ENCODE measurements around the gene MAPK8IP3.

MAPK8IP3 gene

GRCh38 chr16:1676661-1677060, 29.3 kb upstream of the MAPK8IP3 start:
- peaks cover 31% of the 10 kb centered on the region for H3K4me1 ChIP-seq (ENCODE audit: insufficient read depth, low read length)
- peaks cover 36% of the 10 kb centered on the region for H3K79me2 ChIP-seq (ENCODE audit: insufficient read depth, low read length)
- no peak overlapping the region for H3K27ac ChIP-seq (ENCODE audit: low read length)
- H3K27me3 ChIP-seq (ENCODE audit: insufficient read depth, low read length, poor library complexity), result no peaks in the 10 kb centered on the region
- no peak overlapping the region for H2AFZ ChIP-seq (ENCODE audit: low read depth, low read length)
- H4K20me1 ChIP-seq (ENCODE audit: insufficient read depth, low read length), result peaks cover 26% of the 10 kb centered on the region
- H3K4me3 ChIP-seq (ENCODE audit: low read depth in 1 of 2, low read length in 2 of 2), result no peak overlapping the region
- TF ChIP-seq EZH2 (IDR thresholded peaks at IDR 0.05; ENCODE audit: borderline replicate concordance, low read depth, low read length, severe bottlenecking) (no peak), CTCF (IDR thresholded peaks at IDR 0.05; ENCODE audit: borderline replicate concordance, extremely low read depth, low read length, poor library complexity, severe bottlenecking) (no peak)
- DNase-seq (no peak), ATAC-seq (ENCODE audit: insufficient read depth, low read depth) (no peak)
- peaks cover 63% of the 10 kb centered on the region for H3K36me3 ChIP-seq (ENCODE audit: insufficient read depth, low read length)
- H3K9me3 ChIP-seq (ENCODE audit: insufficient read depth, low read length, severe bottlenecking), result no peaks in the 10 kb centered on the region
- no peak overlapping the region for H3K9ac ChIP-seq (ENCODE audit: low read depth, low read length)
- H3K4me2 ChIP-seq (ENCODE audit: insufficient read depth, low read length), result no peak overlapping the region

GRCh38 chr16:1677339-1677738, 28.7 kb upstream of the MAPK8IP3 start:
- TF ChIP-seq EZH2 (IDR thresholded peaks at IDR 0.05; ENCODE audit: borderline replicate concordance, low read depth, low read length, severe bottlenecking) (no peak), CTCF (IDR thresholded peaks at IDR 0.05; ENCODE audit: borderline replicate concordance, extremely low read depth, low read length, poor library complexity, severe bottlenecking) (no peak)
- Histone ChIP-seq H3K9me3 (ENCODE audit: insufficient read depth, low read length, severe bottlenecking) (no peaks in the 10 kb centered on the region), H3K27me3 (ENCODE audit: insufficient read depth, low read length, poor library complexity) (no peaks in the 10 kb centered on the region), H3K4me2 (ENCODE audit: insufficient read depth, low read length) (peak overlapping the region; percentile 79), H3K79me2 (ENCODE audit: insufficient read depth, low read length) (peaks cover 42% of the 10 kb centered on the region), H3K36me3 (ENCODE audit: insufficient read depth, low read length) (peaks cover 56% of the 10 kb centered on the region), H4K20me1 (ENCODE audit: insufficient read depth, low read length) (peaks cover 30% of the 10 kb centered on the region), H3K9ac (ENCODE audit: low read depth, low read length) (peak overlapping the region; percentile 79), H2AFZ (ENCODE audit: low read depth, low read length) (no peak overlapping the region), H3K4me3 (ENCODE audit: low read depth in 1 of 2, low read length in 2 of 2) (peak overlapping the region; percentile 13 to 73; a peak in 2 of 4 replicates), H3K27ac (ENCODE audit: low read length) (peak overlapping the region; percentile 68), H3K4me1 (ENCODE audit: insufficient read depth, low read length) (peaks cover 31% of the 10 kb centered on the region)
- DNase-seq, result no peak
- ATAC-seq (ENCODE audit: insufficient read depth, low read depth), result no peak

- H4K20me1 ChIP-seq (ENCODE audit: insufficient read depth, low read length), result peaks cover 33% of the 10 kb centered on the region
- DNase-seq (peak; percentile 97), ATAC-seq (ENCODE audit: insufficient read depth, low read depth) (peak; percentile 96)
- peaks cover 48% of the 10 kb centered on the region for H3K79me2 ChIP-seq (ENCODE audit: insufficient read depth, low read length)
- H3K4me1 ChIP-seq (ENCODE audit: insufficient read depth, low read length), result peaks cover 31% of the 10 kb centered on the region
- peak within 1 kb of the TSS; percentile 54 to 73 for H3K4me3 ChIP-seq (ENCODE audit: low read depth in 1 of 2, low read length in 2 of 2)
- H3K9ac ChIP-seq (ENCODE audit: low read depth, low read length), result peak within 1 kb of the TSS; percentile 79
- TF ChIP-seq EZH2 (IDR thresholded peaks at IDR 0.05; ENCODE audit: borderline replicate concordance, low read depth, low read length, severe bottlenecking), result no peak
- TF ChIP-seq CTCF (IDR thresholded peaks at IDR 0.05; ENCODE audit: borderline replicate concordance, extremely low read depth, low read length, poor library complexity, severe bottlenecking), result no peak
- H3K4me2 ChIP-seq (ENCODE audit: insufficient read depth, low read length), result peak within 1 kb of the TSS; percentile 79
- H3K27me3 ChIP-seq (ENCODE audit: insufficient read depth, low read length, poor library complexity), result no peaks in the 10 kb centered on the region
- peak within 1 kb of the TSS; percentile 75 for H3K27ac ChIP-seq (ENCODE audit: low read length)
- no peaks in the 10 kb centered on the region for H3K9me3 ChIP-seq (ENCODE audit: insufficient read depth, low read length, severe bottlenecking)
- peak within 1 kb of the TSS; percentile 66 for H2AFZ ChIP-seq (ENCODE audit: low read depth, low read length)
- H3K36me3 ChIP-seq (ENCODE audit: insufficient read depth, low read length), result peaks cover 49% of the 10 kb centered on the region
These were observed 28.0 kb upstream of the MAPK8IP3 start, which contains the start of gene JPT2 for GRCh38 chr16:1677942-1678499. Gene JPT2, plus strand, starts transcription at chr16:1678279. Its CDS starts 34 bp downstream, at chr16:1678313.

All from DND-41 (cell line).